Measurements from ENCODE around the gene MED29.

DNA sequence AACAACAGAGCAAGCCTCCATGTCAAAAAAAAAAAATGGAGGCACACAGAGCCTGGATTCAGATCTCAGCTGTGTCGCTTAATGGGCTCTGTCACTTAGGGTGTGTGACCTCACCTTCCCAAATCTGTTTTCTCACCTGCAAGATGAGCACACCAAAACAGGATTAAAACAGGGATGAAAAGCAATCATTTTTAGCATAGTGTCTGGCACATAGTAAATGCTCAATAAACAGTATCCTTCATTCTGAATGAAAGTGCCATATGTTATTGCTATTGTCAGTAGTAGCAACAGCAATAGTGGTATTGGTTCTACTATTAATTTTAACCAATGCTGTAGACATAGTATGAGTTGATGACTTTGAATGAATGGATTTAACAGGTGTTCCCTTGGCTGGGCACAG lies 25.6 kb upstream of the MED29 start:
- TF ChIP-seq, protein P1, sequence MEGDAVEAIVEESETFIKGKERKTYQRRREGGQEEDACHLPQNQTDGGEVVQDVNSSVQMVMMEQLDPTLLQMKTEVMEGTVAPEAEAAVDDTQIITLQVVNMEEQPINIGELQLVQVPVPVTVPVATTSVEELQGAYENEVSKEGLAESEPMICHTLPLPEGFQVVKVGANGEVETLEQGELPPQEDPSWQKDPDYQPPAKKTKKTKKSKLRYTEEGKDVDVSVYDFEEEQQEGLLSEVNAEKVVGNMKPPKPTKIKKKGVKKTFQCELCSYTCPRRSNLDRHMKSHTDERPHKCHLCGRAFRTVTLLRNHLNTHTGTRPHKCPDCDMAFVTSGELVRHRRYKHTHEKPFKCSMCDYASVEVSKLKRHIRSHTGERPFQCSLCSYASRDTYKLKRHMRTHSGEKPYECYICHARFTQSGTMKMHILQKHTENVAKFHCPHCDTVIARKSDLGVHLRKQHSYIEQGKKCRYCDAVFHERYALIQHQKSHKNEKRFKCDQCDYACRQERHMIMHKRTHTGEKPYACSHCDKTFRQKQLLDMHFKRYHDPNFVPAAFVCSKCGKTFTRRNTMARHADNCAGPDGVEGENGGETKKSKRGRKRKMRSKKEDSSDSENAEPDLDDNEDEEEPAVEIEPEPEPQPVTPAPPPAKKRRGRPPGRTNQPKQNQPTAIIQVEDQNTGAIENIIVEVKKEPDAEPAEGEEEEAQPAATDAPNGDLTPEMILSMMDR (IDR thresholded peaks at IDR 0.05; ENCODE audit: low read length): no peak
- TF ChIP-seq EZH2phosphoT487 (IDR thresholded peaks at IDR 0.05; ENCODE audit: low read length): no peak
